Mesothelial cell of epicardium (in vitro differentiated cells): ENCODE measurements around the gene BRINP1. TPM values are rescaled to one million over a fixed set of nuclear protein-coding genes. Genes with fewer than 3 reads are reported as not detected.

ENCODE experiments used
- DNase-seq, 2 experiments: peaks; one replicate each; pipeline ENCODE4 v3.0.0; 2021; ENCODE audit warnings: low spot score in 2 of 2; ENCODE audit not compliant: unreplicated experiment in 2 of 2
- H3K27ac Mint-ChIP-seq: 2 replicates; pipeline ENCODE4 v1.8.0; 2021; ENCODE audit warnings: mixed read lengths
- H3K27me3 Mint-ChIP-seq: 2 replicates; pipeline ENCODE4 v1.8.0; 2021; ENCODE audit warnings: low read depth, mixed read lengths
- H3K36me3 Mint-ChIP-seq: 2 replicates; pipeline ENCODE4 v1.8.0; 2021; ENCODE audit warnings: mixed read lengths
- H3K4me1 Mint-ChIP-seq: 2 replicates; pipeline ENCODE4 v1.8.0; 2021; ENCODE audit warnings: mixed read lengths
- H3K4me3 Mint-ChIP-seq: 2 replicates; pipeline ENCODE4 v1.8.0; 2021; ENCODE audit warnings: mild to moderate bottlenecking, moderate library complexity, mixed read lengths
- H3K9me3 Mint-ChIP-seq: 2 replicates; pipeline ENCODE4 v1.8.0; 2021; ENCODE audit warnings: mixed read lengths
- total RNA-seq: library from RNA; stranded (reverse); gene quantifications from 3 replicates; pipeline ENCODE4 v1.2.1, GENCODE V29; 2021
- TF ChIP-seq, protein P1 (sequence below): fragments of 200-600 bp; sonication (generic); IDR thresholded peaks from one replicate; pipeline ENCODE4 v1.5.0; 2021; ENCODE audit warnings: antibody characterized with exemption; ENCODE audit not compliant: unreplicated experiment

The BRINP1 gene
- total RNA-seq, 1 donor from 2014 or later = 13.2 TPM

DNA sequence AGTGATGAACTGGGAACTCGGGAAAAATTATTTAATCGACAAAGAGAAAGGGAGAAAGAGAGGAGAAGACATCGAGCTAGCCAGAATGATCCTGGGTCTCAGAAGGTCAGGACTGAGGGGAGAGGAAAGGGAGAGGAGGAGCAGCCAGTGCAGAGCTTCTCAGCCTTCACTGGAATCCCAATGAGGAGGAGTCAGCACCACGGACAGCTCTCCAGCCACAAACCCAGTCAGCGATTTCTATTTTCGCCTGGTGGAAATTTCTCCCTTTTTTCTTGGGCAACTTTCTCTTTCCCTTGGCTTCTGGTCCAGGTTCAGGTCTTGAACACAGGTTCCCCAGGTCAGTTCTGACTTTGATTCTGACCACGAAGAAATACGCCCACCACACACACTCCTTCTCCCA, 1.6 kb upstream of the BRINP1 start:
- TF ChIP-seq, protein P1, sequence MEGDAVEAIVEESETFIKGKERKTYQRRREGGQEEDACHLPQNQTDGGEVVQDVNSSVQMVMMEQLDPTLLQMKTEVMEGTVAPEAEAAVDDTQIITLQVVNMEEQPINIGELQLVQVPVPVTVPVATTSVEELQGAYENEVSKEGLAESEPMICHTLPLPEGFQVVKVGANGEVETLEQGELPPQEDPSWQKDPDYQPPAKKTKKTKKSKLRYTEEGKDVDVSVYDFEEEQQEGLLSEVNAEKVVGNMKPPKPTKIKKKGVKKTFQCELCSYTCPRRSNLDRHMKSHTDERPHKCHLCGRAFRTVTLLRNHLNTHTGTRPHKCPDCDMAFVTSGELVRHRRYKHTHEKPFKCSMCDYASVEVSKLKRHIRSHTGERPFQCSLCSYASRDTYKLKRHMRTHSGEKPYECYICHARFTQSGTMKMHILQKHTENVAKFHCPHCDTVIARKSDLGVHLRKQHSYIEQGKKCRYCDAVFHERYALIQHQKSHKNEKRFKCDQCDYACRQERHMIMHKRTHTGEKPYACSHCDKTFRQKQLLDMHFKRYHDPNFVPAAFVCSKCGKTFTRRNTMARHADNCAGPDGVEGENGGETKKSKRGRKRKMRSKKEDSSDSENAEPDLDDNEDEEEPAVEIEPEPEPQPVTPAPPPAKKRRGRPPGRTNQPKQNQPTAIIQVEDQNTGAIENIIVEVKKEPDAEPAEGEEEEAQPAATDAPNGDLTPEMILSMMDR = no peak
- DNase-seq = peak; percentile 59 to 85
- peak overlapping the region; percentile 25 for H3K4me3 Mint-ChIP-seq
- H3K4me1 Mint-ChIP-seq = peaks cover 19% of the 10 kb centered on the region
- peaks cover 87% of the 10 kb centered on the region for H3K27me3 Mint-ChIP-seq
- H3K9me3 Mint-ChIP-seq = no peaks in the 10 kb centered on the region
- H3K36me3 Mint-ChIP-seq = no peaks in the 10 kb centered on the region
- H3K27ac Mint-ChIP-seq = no peak overlapping the region

DNA sequence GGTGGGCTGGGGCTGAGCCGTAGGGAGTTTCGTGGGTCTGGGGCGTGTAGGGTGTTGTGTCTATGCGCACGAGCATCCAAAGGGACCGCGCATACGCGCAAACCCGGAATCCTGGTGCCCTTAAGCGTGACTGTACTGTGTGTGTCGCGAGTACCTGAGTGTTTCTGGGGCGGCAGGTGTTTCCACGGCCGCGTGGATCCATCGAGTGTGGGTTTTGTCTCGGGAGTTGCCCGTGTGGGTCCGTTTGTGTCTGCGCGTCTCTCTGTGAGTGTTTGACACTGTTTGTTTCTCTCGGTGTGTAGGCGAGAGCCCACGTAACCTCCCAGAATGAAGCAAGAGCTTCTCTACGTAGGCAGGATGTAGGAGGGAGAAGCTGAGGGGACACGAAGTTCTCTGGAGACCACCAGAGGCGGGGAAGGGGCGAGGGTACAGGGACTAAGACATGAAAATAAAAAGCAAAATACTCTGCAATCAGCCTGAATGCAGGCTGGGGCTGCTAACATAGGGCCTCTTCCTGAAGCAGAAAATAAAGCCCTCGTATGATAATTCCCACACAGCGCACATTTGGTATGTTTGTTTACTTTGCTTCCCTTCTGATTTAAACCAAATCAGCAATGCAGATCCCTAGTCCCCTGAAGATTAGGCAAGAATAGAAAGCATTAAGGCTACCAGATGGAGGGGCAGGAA, 588 bp upstream of the BRINP1 start:
- H3K27me3 Mint-ChIP-seq = peaks cover 83% of the 10 kb centered on the region

DNA sequence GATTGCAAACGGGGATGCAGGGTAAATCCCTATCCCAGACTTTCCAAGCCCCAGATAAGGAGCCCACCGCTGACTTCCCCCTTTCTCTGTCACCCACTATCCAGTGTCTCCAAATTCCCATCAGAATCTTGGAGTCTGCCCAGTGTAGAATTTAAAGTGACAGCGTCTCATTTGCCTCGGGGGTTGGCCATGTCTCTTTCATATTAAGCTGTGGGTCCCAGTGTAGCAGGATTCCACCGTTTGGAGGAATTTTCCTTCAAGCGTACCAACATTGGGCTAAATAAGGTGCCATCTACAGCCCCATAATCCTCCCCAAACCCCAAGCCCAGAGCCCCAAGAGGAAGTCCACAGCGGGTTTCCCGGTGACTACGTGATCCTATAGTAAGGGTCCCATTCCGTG, 1.1 kb downstream of the BRINP1 start:
- Mint-ChIP-seq H3K27ac (no peak overlapping the region), H3K36me3 (no peaks in the 10 kb centered on the region), H3K4me1 (peaks cover 19% of the 10 kb centered on the region), H3K9me3 (no peaks in the 10 kb centered on the region), H3K27me3 (peaks cover 74% of the 10 kb centered on the region), H3K4me3 (peak overlapping the region; percentile 81)
- TF ChIP-seq, protein P1 = no peak
- DNase-seq = no peak

More for the DNA sequence above, 588 bp upstream of the BRINP1 start:
- TF ChIP-seq, protein P1 = no peak
- Mint-ChIP-seq H3K4me1 (peaks cover 19% of the 10 kb centered on the region), H3K4me3 (peak overlapping the region; percentile 81), H3K27ac (no peak overlapping the region), H3K36me3 (no peaks in the 10 kb centered on the region), H3K9me3 (no peaks in the 10 kb centered on the region)
- DNase-seq = no peak

DNA sequence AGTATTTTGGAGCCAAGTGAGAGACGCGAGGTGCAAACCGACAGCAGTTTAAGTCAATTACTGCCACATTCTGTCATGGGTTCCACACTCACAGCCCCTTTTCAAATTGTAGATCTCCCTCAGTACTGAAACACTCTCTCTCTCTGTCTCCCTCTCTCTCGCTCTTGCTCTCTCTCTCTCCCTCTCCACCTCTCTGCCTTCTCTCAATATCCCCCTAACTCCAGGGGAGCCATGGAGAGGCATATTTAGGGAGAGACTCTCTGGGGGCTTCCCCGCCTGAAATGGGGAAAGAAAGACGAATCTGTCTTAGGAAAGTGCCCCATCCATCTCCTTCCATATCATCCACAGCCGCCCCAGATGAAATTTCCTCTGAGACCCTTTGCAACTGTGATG, 1.6 kb downstream of the BRINP1 start:
- no peak for DNase-seq
- peak overlapping the region; percentile 81 for H3K4me3 Mint-ChIP-seq
- H3K27me3 Mint-ChIP-seq = peaks cover 70% of the 10 kb centered on the region
- no peaks in the 10 kb centered on the region for H3K36me3 Mint-ChIP-seq
- no peaks in the 10 kb centered on the region for H3K9me3 Mint-ChIP-seq
- H3K4me1 Mint-ChIP-seq = peaks cover 19% of the 10 kb centered on the region
- H3K27ac Mint-ChIP-seq = no peak overlapping the region
- TF ChIP-seq, protein P1 = no peak

DNA sequence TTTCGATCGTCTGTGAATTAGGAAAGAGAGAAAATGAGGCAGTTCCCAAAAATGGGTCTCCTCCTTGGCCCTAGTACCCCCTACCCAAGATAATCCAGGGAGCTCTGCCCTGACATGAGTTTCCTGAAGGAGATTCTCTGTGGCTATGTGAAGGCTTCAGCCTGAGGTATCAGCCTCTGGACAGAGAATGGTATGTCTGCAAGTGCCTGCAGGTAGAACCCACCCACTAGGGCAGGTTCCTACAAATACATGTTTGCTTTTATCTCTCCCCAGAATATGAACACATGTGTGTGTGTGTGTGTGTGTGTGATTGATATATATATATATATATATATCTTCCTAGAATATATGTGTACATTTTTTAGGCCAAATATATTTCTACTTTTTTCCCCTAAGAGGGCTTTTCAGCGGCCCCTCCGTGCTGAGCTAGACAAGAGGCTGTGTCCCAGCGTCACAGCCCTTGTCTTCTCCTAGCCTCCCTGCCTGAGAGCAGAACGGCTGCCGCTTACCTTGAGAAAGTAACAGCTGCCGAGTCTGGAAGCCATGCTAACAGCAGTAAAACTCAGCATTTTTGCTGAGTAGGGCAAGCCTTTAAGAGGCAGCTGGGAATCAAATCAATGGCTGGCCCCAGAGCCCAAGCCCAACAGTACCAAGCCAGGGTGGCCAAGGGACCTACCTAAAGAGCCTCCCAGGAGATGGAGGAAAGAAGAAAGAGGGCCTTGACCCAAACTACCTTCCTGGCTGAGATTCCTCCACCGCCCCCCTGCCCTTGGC, 2.1 kb downstream of the BRINP1 start:
- no peak for DNase-seq
- Mint-ChIP-seq H3K9me3 (no peaks in the 10 kb centered on the region), H3K27ac (no peak overlapping the region), H3K4me3 (peak overlapping the region; percentile 81), H3K27me3 (peaks cover 65% of the 10 kb centered on the region), H3K36me3 (no peaks in the 10 kb centered on the region), H3K4me1 (peaks cover 19% of the 10 kb centered on the region)
- TF ChIP-seq, protein P1 = no peak
